ENCODE data around the gene GRAMD2A.

GRAMD2A gene

DNA sequence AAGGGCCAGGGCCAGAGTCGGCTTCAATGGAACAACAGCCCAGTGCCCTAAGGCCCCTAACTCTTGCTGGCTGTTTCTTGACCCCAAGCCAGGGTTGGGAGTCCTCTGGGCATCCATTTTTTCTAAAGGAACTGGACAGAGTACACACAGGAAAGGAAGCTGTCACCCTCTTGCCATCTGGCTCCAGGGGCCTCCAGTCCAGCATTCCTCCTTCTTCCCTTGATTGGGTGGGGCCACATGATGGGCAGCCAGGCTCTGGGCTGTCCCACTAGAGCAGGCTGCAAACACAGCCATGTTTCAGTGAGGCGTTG is 1.6 kb upstream of the GRAMD2A start:
- Histone ChIP-seq H3K36me3 (ENCODE audit: control insufficient read depth in 4 of 4, insufficient read depth in 4 of 4, low read length in 3 of 4) (peaks cover 17 to 62% (median 38%) of the 10 kb centered on the region in 4 experiments), H3K4me1 (ENCODE audit: control extremely low read depth in 1 of 4, control insufficient read depth in 4 of 4, insufficient read depth in 4 of 4, low read length in 3 of 4) (peaks cover 5 to 17% (median 7%) of the 10 kb centered on the region in 4 experiments), H3K4me3 (ENCODE audit: control insufficient read depth in 1 of 7, extremely low read depth in 1 of 7, insufficient read depth in 4 of 7, low read depth in 2 of 7, low read length in 6 of 7) (no peak overlapping the region), H3K27ac (ENCODE audit: insufficient read depth in 1 of 2, low read depth in 1 of 2, low read length in 2 of 2, poor library complexity in 1 of 2, severe bottlenecking in 2 of 2) (no peak overlapping the region), H3K27me3 (replicated peaks in 2 of 5; ENCODE audit: control insufficient read depth in 4 of 5, insufficient read depth in 5 of 5, low read length in 4 of 5) (peaks cover 0 to 26% (median 11%) of the 10 kb centered on the region in 5 experiments), H3K9me3 (ENCODE audit: control extremely low read depth in 1 of 5, control insufficient read depth in 4 of 5, insufficient read depth in 2 of 5, low read depth in 1 of 5, low read length in 4 of 5) (no peaks in the 10 kb centered on the region)
- 100% methylated on average over 2 of the region's 2 CpGs for WGBS (ENCODE audit: insufficient coverage)
- DNase-seq: no peak
- ChIA-PET POLR2A (no interaction called here), CTCF (interaction anchor here (0.8 to 8.7 kb wide), 15 partner anchors 9 to 364 kb away, joined by 3 to 82 read pairs (median 6); partner anchors contain the start of gene HEXA)

DNA sequence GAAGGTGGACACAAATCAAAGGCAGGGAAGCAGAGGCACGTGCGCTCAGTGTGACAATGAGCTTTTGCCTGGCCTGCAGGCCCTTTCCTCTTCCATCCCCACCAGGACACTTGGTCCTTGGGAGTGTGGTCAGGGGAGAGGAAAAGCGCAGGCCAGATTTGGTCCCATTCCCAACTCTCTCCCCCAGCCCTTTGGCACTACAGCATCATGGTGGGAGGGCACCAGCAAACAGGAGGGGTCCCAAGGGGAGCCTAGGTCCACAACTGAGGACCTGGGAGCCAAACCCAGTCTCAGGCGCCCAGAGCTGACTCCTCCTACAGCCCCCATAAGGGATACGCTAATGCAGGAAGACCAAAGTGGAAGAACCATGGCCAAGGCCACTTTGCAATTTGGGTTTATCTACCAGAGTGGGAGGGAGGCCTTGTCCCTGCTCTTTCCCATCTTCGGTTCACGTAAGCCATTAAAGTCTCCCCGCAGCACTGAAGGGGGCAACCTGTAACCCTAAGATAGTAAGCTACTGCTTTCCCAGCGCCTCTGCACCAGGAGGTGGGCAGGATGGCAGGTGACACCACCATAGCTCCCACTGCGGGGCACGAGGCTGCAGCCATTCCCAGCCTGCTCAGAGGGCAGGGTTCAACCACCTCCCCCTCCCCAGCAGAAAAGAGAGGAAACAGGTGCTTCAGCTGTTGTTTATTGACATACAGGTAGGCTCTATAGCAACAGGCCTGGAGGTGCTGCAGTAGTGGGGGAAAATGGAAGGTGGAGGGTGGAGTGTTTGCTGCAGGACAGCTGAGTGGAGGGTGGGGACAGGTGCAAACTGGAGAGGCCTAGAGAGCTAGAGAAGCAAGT is 993 bp upstream of the GRAMD2A start:
- no peak overlapping the region for H3K27ac ChIP-seq (ENCODE audit: insufficient read depth in 1 of 2, low read depth in 1 of 2, low read length in 2 of 2, poor library complexity in 1 of 2, severe bottlenecking in 2 of 2)
- H3K36me3 ChIP-seq (ENCODE audit: control insufficient read depth in 4 of 4, insufficient read depth in 4 of 4, low read length in 3 of 4): peaks cover 12 to 57% (median 35%) of the 10 kb centered on the region in 4 experiments
- ChIA-PET POLR2A (no interaction called here), CTCF (interaction anchor here (0.8 to 8.7 kb wide), 13 partner anchors 12 to 364 kb away, joined by 3 to 82 read pairs (median 5); partner anchors contain the start of gene HEXA)
- H3K27me3 ChIP-seq (replicated peaks in 2 of 5; ENCODE audit: control insufficient read depth in 4 of 5, insufficient read depth in 5 of 5, low read length in 4 of 5): peaks cover 0 to 26% (median 11%) of the 10 kb centered on the region in 5 experiments
- WGBS (ENCODE audit: insufficient coverage): 84% methylated on average over 8 of the region's 11 CpGs
- no peak overlapping the region for H3K4me3 ChIP-seq (ENCODE audit: control insufficient read depth in 1 of 7, extremely low read depth in 1 of 7, insufficient read depth in 4 of 7, low read depth in 2 of 7, low read length in 6 of 7)
- H3K9me3 ChIP-seq (ENCODE audit: control extremely low read depth in 1 of 5, control insufficient read depth in 4 of 5, insufficient read depth in 2 of 5, low read depth in 1 of 5, low read length in 4 of 5): no peaks in the 10 kb centered on the region
- peaks cover 5 to 17% (median 7%) of the 10 kb centered on the region in 4 experiments for H3K4me1 ChIP-seq (ENCODE audit: control extremely low read depth in 1 of 4, control insufficient read depth in 4 of 4, insufficient read depth in 4 of 4, low read length in 3 of 4)
- DNase-seq: no peak

DNA sequence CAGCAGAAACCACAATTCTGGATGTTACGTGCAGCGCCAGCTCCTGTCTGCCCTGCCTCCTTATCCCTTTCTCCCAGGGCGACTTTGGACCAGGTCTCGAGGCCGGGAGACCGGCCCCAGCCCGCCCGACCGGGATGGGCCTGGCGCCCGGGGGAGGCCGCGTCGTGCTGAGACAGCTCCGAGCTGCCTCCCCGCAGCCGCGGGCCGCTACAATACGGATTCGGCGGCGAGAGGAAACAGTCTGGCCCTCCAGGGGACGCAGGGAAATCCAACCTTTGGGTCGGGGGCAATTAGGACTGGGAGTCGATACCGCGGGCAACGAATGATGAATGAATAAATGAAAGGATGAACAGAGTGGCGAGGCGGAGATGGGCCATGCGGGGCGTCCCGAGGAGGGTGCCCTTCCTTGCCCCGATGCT is 537 bp downstream of the GRAMD2A start:
- peak overlapping the region in 4 of 7 experiments; percentile 23 to 62 (median 56) for H3K4me3 ChIP-seq (ENCODE audit: control insufficient read depth in 1 of 7, extremely low read depth in 1 of 7, insufficient read depth in 4 of 7, low read depth in 2 of 7, low read length in 6 of 7)
- peaks cover 0 to 26% (median 11%) of the 10 kb centered on the region in 5 experiments for H3K27me3 ChIP-seq (replicated peaks in 2 of 5; ENCODE audit: control insufficient read depth in 4 of 5, insufficient read depth in 5 of 5, low read length in 4 of 5)
- H3K36me3 ChIP-seq (ENCODE audit: control insufficient read depth in 4 of 4, insufficient read depth in 4 of 4, low read length in 3 of 4): peaks cover 5 to 41% (median 22%) of the 10 kb centered on the region in 4 experiments
- DNase-seq: no peak
- peaks cover 5 to 17% (median 7%) of the 10 kb centered on the region in 4 experiments for H3K4me1 ChIP-seq (ENCODE audit: control extremely low read depth in 1 of 4, control insufficient read depth in 4 of 4, insufficient read depth in 4 of 4, low read length in 3 of 4)
- H3K9me3 ChIP-seq (ENCODE audit: control extremely low read depth in 1 of 5, control insufficient read depth in 4 of 5, insufficient read depth in 2 of 5, low read depth in 1 of 5, low read length in 4 of 5): no peaks in the 10 kb centered on the region
- POLR2A ChIA-PET: interaction anchor here (0.6 kb wide), 1 partner anchor 75 kb away, joined by 3 read pairs; the partner anchor contains the start of gene PARP6
- CTCF ChIA-PET: interaction anchor here (1.4 to 8.7 kb wide), 2 partner anchors 40 to 91 kb away, joined by 3 to 82 read pairs; no protein-coding TSS in a partner anchor
- no peak overlapping the region for H3K27ac ChIP-seq (ENCODE audit: insufficient read depth in 1 of 2, low read depth in 1 of 2, low read length in 2 of 2, poor library complexity in 1 of 2, severe bottlenecking in 2 of 2)
- 28% methylated on average over 27 of the region's 35 CpGs for WGBS (ENCODE audit: insufficient coverage)

DNA sequence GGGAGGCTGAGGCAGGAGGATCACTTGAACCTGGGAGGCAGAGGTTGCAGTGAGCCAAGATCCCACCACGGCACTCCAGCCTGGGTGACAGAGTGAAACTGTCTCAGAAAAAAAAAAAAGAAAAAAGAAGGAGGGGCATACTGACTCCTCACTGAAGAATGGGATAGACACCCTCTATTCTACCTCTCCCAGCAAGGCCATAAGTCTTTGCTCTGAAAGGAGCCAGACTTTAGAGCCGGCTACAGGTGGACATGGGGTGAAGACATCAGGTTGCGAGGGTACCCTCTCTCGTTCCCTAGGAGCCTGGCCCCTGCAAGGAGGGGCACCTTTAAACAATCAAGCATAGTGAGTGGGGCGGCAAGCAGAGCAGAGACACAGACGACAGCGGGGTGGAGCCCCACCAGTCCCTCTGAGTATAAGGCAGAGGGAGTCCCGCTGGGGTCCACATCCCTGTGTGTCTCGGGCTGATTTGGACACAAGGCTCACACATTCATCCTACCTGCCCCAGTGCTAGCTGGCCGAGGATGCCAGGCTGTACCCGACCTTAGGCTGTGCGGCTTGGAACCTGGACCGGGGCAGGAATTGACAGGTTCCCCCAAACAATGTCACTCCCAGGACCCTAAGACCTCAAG is 1.1 kb downstream of the GRAMD2A start:
- DNase-seq: no peak
- POLR2A ChIA-PET: interaction anchor here (0.6 to 0.7 kb wide), 2 partner anchors 76 to 139 kb away, joined by 3 read pairs; partner anchors contain the start of gene PARP6
- H3K27me3 ChIP-seq (replicated peaks in 2 of 5; ENCODE audit: control insufficient read depth in 4 of 5, insufficient read depth in 5 of 5, low read length in 4 of 5): peaks cover 0 to 26% (median 11%) of the 10 kb centered on the region in 5 experiments
- H3K9me3 ChIP-seq (ENCODE audit: control extremely low read depth in 1 of 5, control insufficient read depth in 4 of 5, insufficient read depth in 2 of 5, low read depth in 1 of 5, low read length in 4 of 5): no peaks in the 10 kb centered on the region
- H3K27ac ChIP-seq (ENCODE audit: insufficient read depth in 1 of 2, low read depth in 1 of 2, low read length in 2 of 2, poor library complexity in 1 of 2, severe bottlenecking in 2 of 2): no peak overlapping the region
- peaks cover 4 to 36% (median 18%) of the 10 kb centered on the region in 4 experiments for H3K36me3 ChIP-seq (ENCODE audit: control insufficient read depth in 4 of 4, insufficient read depth in 4 of 4, low read length in 3 of 4)
- CTCF ChIA-PET: interaction anchor here (1.1 to 8.7 kb wide), 4 partner anchors 40 to 91 kb away, joined by 3 to 82 read pairs (median 3); no protein-coding TSS in a partner anchor
- WGBS (ENCODE audit: insufficient coverage): 95% methylated on average over 11 of the region's 13 CpGs
- no peak overlapping the region for H3K4me3 ChIP-seq (ENCODE audit: control insufficient read depth in 1 of 7, extremely low read depth in 1 of 7, insufficient read depth in 4 of 7, low read depth in 2 of 7, low read length in 6 of 7)
- peaks cover 5 to 17% (median 7%) of the 10 kb centered on the region in 4 experiments for H3K4me1 ChIP-seq (ENCODE audit: control extremely low read depth in 1 of 4, control insufficient read depth in 4 of 4, insufficient read depth in 4 of 4, low read length in 3 of 4)

DNA sequence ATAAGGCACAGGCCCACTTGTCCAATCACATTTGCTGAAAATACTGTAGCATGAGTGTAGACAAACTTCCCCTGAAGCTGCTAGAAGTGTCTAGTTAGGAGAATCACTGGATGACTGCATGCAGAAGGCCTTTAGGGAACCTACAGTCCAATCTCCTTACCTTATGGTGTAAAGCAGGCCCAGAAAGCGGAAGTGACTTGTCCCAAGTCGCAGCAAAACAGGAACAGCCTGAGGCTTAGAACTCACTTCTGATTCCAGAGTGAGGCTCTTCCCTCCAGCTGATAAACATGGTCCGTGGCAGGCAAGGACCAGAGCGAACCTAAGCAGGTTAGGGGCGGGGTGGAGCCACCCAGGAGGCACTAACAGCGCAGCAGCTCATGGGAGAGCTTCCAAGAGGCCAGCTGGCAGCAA is 2.5 kb downstream of the GRAMD2A start:
- Histone ChIP-seq H3K4me3 (ENCODE audit: control insufficient read depth in 1 of 7, extremely low read depth in 1 of 7, insufficient read depth in 4 of 7, low read depth in 2 of 7, low read length in 6 of 7) (no peak overlapping the region), H3K4me1 (ENCODE audit: control extremely low read depth in 1 of 4, control insufficient read depth in 4 of 4, insufficient read depth in 4 of 4, low read length in 3 of 4) (peaks cover 5 to 17% (median 7%) of the 10 kb centered on the region in 4 experiments), H3K27me3 (replicated peaks in 2 of 5; ENCODE audit: control insufficient read depth in 4 of 5, insufficient read depth in 5 of 5, low read length in 4 of 5) (peaks cover 0 to 26% (median 11%) of the 10 kb centered on the region in 5 experiments), H3K27ac (ENCODE audit: insufficient read depth in 1 of 2, low read depth in 1 of 2, low read length in 2 of 2, poor library complexity in 1 of 2, severe bottlenecking in 2 of 2) (no peak overlapping the region), H3K36me3 (ENCODE audit: control insufficient read depth in 4 of 4, insufficient read depth in 4 of 4, low read length in 3 of 4) (peaks cover 0 to 22% (median 9%) of the 10 kb centered on the region in 4 experiments), H3K9me3 (ENCODE audit: control extremely low read depth in 1 of 5, control insufficient read depth in 4 of 5, insufficient read depth in 2 of 5, low read depth in 1 of 5, low read length in 4 of 5) (no peaks in the 10 kb centered on the region)
- 31% methylated on average over 6 of the region's 6 CpGs for WGBS (ENCODE audit: insufficient coverage)
- ChIA-PET POLR2A (no interaction called here), CTCF (interaction anchor here (1.3 to 8.7 kb wide), 5 partner anchors 9 to 93 kb away, joined by 3 to 82 read pairs (median 4); no protein-coding TSS in a partner anchor)
- peak; percentile 61 to 88 (median 86) for DNase-seq

DNA sequence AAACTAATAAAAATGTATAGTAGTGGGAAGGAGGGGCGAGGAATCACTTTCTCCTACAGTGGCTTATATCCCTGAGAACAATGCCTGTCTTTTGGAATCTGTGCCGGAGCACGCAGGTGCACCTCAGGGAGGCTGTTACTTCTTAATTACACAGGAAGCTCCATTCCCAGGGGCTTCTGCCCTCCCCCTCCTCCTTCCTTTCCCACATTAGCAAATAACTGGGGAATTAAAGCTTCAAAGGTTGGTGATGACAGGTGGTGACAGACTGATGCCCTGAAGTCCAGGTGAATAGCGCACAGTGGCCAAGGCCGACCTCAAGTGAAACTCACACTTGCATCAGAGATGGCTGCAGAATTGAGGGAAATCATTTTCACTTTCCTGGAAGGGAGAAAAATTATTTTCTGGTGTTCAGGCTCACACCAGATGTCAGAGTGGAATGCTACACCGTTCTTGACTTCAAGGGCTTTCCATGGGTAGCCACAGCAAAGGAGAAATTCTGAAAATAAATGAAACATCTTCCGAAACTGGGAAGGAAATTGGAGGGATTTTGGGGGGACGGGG is 3.7 kb downstream of the GRAMD2A start:
- H3K27ac ChIP-seq (ENCODE audit: insufficient read depth in 1 of 2, low read depth in 1 of 2, low read length in 2 of 2, poor library complexity in 1 of 2, severe bottlenecking in 2 of 2): no peak overlapping the region
- 100% methylated on average over 5 of the region's 8 CpGs for WGBS (ENCODE audit: insufficient coverage)
- no peak overlapping the region for H3K4me3 ChIP-seq (ENCODE audit: control insufficient read depth in 1 of 7, extremely low read depth in 1 of 7, insufficient read depth in 4 of 7, low read depth in 2 of 7, low read length in 6 of 7)
- CTCF ChIA-PET: interaction anchor here (1.3 to 8.7 kb wide), 4 partner anchors 8 to 94 kb away, joined by 3 to 82 read pairs (median 4); no protein-coding TSS in a partner anchor
- no peak for DNase-seq
- peaks cover 0 to 10% (median 3%) of the 10 kb centered on the region in 4 experiments for H3K36me3 ChIP-seq (ENCODE audit: control insufficient read depth in 4 of 4, insufficient read depth in 4 of 4, low read length in 3 of 4)
- peaks cover 0 to 25% (median 11%) of the 10 kb centered on the region in 5 experiments for H3K27me3 ChIP-seq (replicated peaks in 2 of 5; ENCODE audit: control insufficient read depth in 4 of 5, insufficient read depth in 5 of 5, low read length in 4 of 5)
- H3K9me3 ChIP-seq (ENCODE audit: control extremely low read depth in 1 of 5, control insufficient read depth in 4 of 5, insufficient read depth in 2 of 5, low read depth in 1 of 5, low read length in 4 of 5): peaks cover 0 to 1% (median 0%) of the 10 kb centered on the region in 5 experiments
- H3K4me1 ChIP-seq (ENCODE audit: control extremely low read depth in 1 of 4, control insufficient read depth in 4 of 4, insufficient read depth in 4 of 4, low read length in 3 of 4): peaks cover 5 to 17% (median 7%) of the 10 kb centered on the region in 4 experiments
- POLR2A ChIA-PET: no interaction called here
